B cell (primary cell): ENCODE measurements around the gene PLSCR4. TPM values are rescaled to one million over a fixed set of nuclear protein-coding genes. Genes with fewer than 3 reads are reported as not detected.

Experiments
- ATAC-seq: fragments of 200-7000 bp; cut with Tn5 transposase; one replicate; pipeline ENCODE4 v1.10.0; 2021; ENCODE audit warnings: low read depth, mild to moderate bottlenecking, moderate number of reproducible peaks, moderate library complexity
- CTCF ChIA-PET: fragments of 350-600 bp; sonication (Branson Sonifier 250); formaldehyde crosslinking; loops from one replicate; lab custom pipeline; 2021; ENCODE audit warnings: antibody characterized with exemption, inconsistent platforms; lab: Charles Lee
- POLR2A ChIA-PET: fragments of 350-600 bp; sonication (Branson Sonifier 250); formaldehyde crosslinking; loops from one replicate; lab custom pipeline; 2021; ENCODE audit warnings: antibody characterized with exemption; lab: Charles Lee
- DNase-seq: peaks from one replicate; pipeline ENCODE4 v3.0.0; 2013
- H2AFZ ChIP-seq: 2 replicates; pipeline ENCODE4 v1.6.1; 2012; ENCODE audit warnings: mild to moderate bottlenecking, low read depth, low read length; ENCODE audit not compliant: insufficient read depth, poor library complexity, severe bottlenecking
- H3K27ac ChIP-seq, 2 donors: 1 replicate in 1 of 2; 2 replicates in 1 of 2; pipeline ENCODE4 v1.5.1; 2012 to 2013; ENCODE audit warnings: low read length in 2 of 2, mild to moderate bottlenecking in 2 of 2, moderate library complexity in 1 of 2
- H3K27me3 ChIP-seq, 4 experiments: fragments of 200-600 bp in 1 of 4; sonication (generic) in 1 of 4; replicated peaks in 1 of 4; 1 replicate in 2 of 4; 2 replicates in 2 of 4; pipeline versions ENCODE4 v1.6.1 to v1.7.0; 2013 to 2016; ENCODE audit warnings: low read length in 3 of 4, mild to moderate bottlenecking in 2 of 4, mixed read lengths in 1 of 4, moderate library complexity in 1 of 4; ENCODE audit not compliant: insufficient read depth in 4 of 4, control insufficient read depth in 3 of 4; ENCODE audit errors: control extremely low read depth in 1 of 4
- H3K36me3 ChIP-seq, 2 experiments: replicated peaks in 1 of 2; 1 replicate in 1 of 2; 2 replicates in 1 of 2; pipeline versions ENCODE4 v1.6.1 to v1.7.1; 2013; ENCODE audit warnings: low read length in 1 of 2; ENCODE audit not compliant: insufficient read depth in 2 of 2, control insufficient read depth in 1 of 2; ENCODE audit errors: control extremely low read depth in 1 of 2, extremely low read depth in 1 of 2
- H3K4me1 ChIP-seq, 2 donors: fragments of 200-600 bp in 1 of 2; sonication (generic) in 1 of 2; 1 replicate in 1 of 2; 2 replicates in 1 of 2; pipeline versions ENCODE4 v1.5.1 to v1.6.1; 2013 to 2017; ENCODE audit warnings: low read length in 2 of 2; ENCODE audit not compliant: control insufficient read depth in 2 of 2, insufficient read depth in 2 of 2
- H3K4me2 ChIP-seq: replicated peaks from 2 replicates; pipeline ENCODE3; 2012; ENCODE audit warnings: mild to moderate bottlenecking, low read depth, low read length; ENCODE audit not compliant: poor library complexity, severe bottlenecking
- H3K4me3 ChIP-seq, 5 experiments: fragments of 200-600 bp in 1 of 5; sonication (generic) in 1 of 5; 1 replicate in 3 of 5; 2 replicates in 2 of 5; pipeline versions ENCODE4 v1.5.1 to v1.7.0; 2011 to 2016; ENCODE audit warnings: low read length in 4 of 5, mild to moderate bottlenecking in 4 of 5, low read depth in 2 of 5, control low read depth in 1 of 5, moderate library complexity in 1 of 5; ENCODE audit not compliant: insufficient read depth in 1 of 5; ENCODE audit errors: control extremely low read depth in 1 of 5, extremely low read depth in 1 of 5
- H3K79me2 ChIP-seq: fragments of 200-600 bp; sonication (generic); one replicate; pipeline ENCODE4 v1.6.0; 2016; ENCODE audit warnings: low read length; ENCODE audit not compliant: control insufficient read depth, insufficient read depth
- H3K9ac ChIP-seq: fragments of 200-600 bp; sonication (generic); 2 replicates; pipeline ENCODE4 v1.6.1; 2017; ENCODE audit warnings: mild to moderate bottlenecking, low read length, moderate library complexity
- H3K9me3 ChIP-seq, 3 donors: one replicate each; pipeline versions ENCODE4 v1.6.1 to v1.7.1; 2013; ENCODE audit warnings: low read length in 2 of 3; ENCODE audit not compliant: control insufficient read depth in 2 of 3, insufficient read depth in 1 of 3; ENCODE audit errors: control extremely low read depth in 1 of 3
- H4K20me1 ChIP-seq: 2 replicates; pipeline ENCODE4 v1.6.0; 2012; ENCODE audit warnings: mild to moderate bottlenecking, low read length; ENCODE audit not compliant: insufficient read depth, control insufficient read depth, poor library complexity, severe bottlenecking
- H3K27ac Mint-ChIP-seq: one replicate; pipeline ENCODE4 v1.8.0; 2021; ENCODE audit warnings: mixed read lengths
- H3K27me3 Mint-ChIP-seq: one replicate; pipeline ENCODE4 v1.8.0; 2021; ENCODE audit warnings: mixed read lengths
- H3K4me1 Mint-ChIP-seq: one replicate; pipeline ENCODE4 v1.8.0; 2021; ENCODE audit warnings: mixed read lengths
- H3K4me3 Mint-ChIP-seq: one replicate; pipeline ENCODE4 v1.8.0; 2021; ENCODE audit warnings: mixed read lengths
- H3K9me3 Mint-ChIP-seq: one replicate; pipeline ENCODE4 v1.8.0; 2022; ENCODE audit warnings: mixed read lengths; ENCODE audit not compliant: insufficient read depth
- EZH2 ChIP-seq: IDR thresholded peaks from 2 replicates; pipeline ENCODE4 v1.6.1; 2012; ENCODE audit warnings: borderline replicate concordance, low read depth, mild to moderate bottlenecking, moderate library complexity, low read length; ENCODE audit not compliant: insufficient read depth, poor library complexity, severe bottlenecking
- WGBS: methylation state at CpG from one replicate; pipeline ENCODE4 v1.1.5; 2013; ENCODE audit warnings: missing lambda C conversion rate; ENCODE audit not compliant: insufficient coverage; 5-methylcytosine and 5-hydroxymethylcytosine counted together
- intact Hi-C: fragments of 100-400 bp; cut with micrococcal nuclease; formaldehyde crosslinking; loops from one replicate; pipeline ENCODE4 v1.10.0; 2022
- polyA plus RNA-seq: library from polyadenylated mRNA; depleted of rRNA; stranded (reverse); fragments of >200 nt; gene quantifications from 2 replicates; pipeline ENCODE4 v1.2.3, GENCODE V29; 2012
- total RNA-seq, 2 donors: library from RNA; stranded (reverse); fragments of 120-200 nt in 1 of 2; gene quantifications; 1 replicate in 1 of 2; 2 replicates in 1 of 2; pipeline versions ENCODE4 v1.2.3 to v1.2.4, GENCODE V29; 2013 to 2022
- TF ChIP-seq, protein P1 (sequence below): fragments of 200-600 bp; IDR thresholded peaks from one replicate; pipeline ENCODE4 v1.8.0; 2022; ENCODE audit warnings: antibody characterized with exemption, mild to moderate bottlenecking

Gene PLSCR4
- total and polyA plus RNA-seq, 2 donors (not counting 1 experiment from before 2014, with no cell fraction given), result not detected

GRCh38 chr3:146160321-146160963 is 90.5 kb downstream of the PLSCR4 start:
- CTCF ChIA-PET, result no interaction called here
- H4K20me1 ChIP-seq, result no peaks in the 10 kb centered on the region
- H3K9me3 Mint-ChIP-seq, result no peaks in the 10 kb centered on the region

GRCh38 chr3:146159616-146160320 is 91.1 kb downstream of the PLSCR4 start:
- Histone ChIP-seq H2AFZ (peak overlapping the region; percentile 58), H3K9me3 (no peaks in the 10 kb centered on the region), H4K20me1 (no peaks in the 10 kb centered on the region), H3K4me3 (no peak overlapping the region), H3K4me1 (peaks cover 12 to 16% of the 10 kb centered on the region in 2 donors), H3K4me2 (peak overlapping the region; percentile 66), H3K36me3 (no peaks in the 10 kb centered on the region), H3K79me2 (no peaks in the 10 kb centered on the region), H3K27me3 (peaks cover 0 to 29% (median 18%) of the 10 kb centered on the region in 4 experiments), H3K9ac (no peak overlapping the region), H3K27ac (no peak overlapping the region)
- 11% methylated on average over 4 of the region's 7 CpGs for WGBS
- Mint-ChIP-seq H3K27ac (no peak overlapping the region), H3K27me3 (peaks cover 47% of the 10 kb centered on the region), H3K4me3 (peak overlapping the region; percentile 67), H3K9me3 (no peaks in the 10 kb centered on the region), H3K4me1 (peaks cover 14% of the 10 kb centered on the region)
- TF ChIP-seq EZH2, result no peak
- TF ChIP-seq, protein P1, sequence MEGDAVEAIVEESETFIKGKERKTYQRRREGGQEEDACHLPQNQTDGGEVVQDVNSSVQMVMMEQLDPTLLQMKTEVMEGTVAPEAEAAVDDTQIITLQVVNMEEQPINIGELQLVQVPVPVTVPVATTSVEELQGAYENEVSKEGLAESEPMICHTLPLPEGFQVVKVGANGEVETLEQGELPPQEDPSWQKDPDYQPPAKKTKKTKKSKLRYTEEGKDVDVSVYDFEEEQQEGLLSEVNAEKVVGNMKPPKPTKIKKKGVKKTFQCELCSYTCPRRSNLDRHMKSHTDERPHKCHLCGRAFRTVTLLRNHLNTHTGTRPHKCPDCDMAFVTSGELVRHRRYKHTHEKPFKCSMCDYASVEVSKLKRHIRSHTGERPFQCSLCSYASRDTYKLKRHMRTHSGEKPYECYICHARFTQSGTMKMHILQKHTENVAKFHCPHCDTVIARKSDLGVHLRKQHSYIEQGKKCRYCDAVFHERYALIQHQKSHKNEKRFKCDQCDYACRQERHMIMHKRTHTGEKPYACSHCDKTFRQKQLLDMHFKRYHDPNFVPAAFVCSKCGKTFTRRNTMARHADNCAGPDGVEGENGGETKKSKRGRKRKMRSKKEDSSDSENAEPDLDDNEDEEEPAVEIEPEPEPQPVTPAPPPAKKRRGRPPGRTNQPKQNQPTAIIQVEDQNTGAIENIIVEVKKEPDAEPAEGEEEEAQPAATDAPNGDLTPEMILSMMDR, result no peak
- ChIA-PET CTCF (no interaction called here), POLR2A (no interaction called here)
- intact Hi-C loops, result no loop called here
- ATAC-seq (no peak), DNase-seq (no peak)

More at GRCh38 chr3:146160321-146160963, 90.5 kb downstream of the PLSCR4 start:
- H3K27ac Mint-ChIP-seq, result no peak overlapping the region
- peak overlapping the region; percentile 42 for H3K9ac ChIP-seq
- H3K36me3 ChIP-seq, result no peaks in the 10 kb centered on the region
- TF ChIP-seq, protein P1, result no peak
- H3K4me1 ChIP-seq, result peaks cover 12 to 16% of the 10 kb centered on the region in 2 donors
- H3K27me3 Mint-ChIP-seq, result peaks cover 47% of the 10 kb centered on the region
- peak overlapping the region in 2 of 5 experiments; percentile 33 for H3K4me3 ChIP-seq
- no peaks in the 10 kb centered on the region for H3K9me3 ChIP-seq
- DNase-seq (peak; percentile 4), ATAC-seq (no peak)
- H3K27me3 ChIP-seq, result peaks cover 0 to 29% (median 18%) of the 10 kb centered on the region in 4 experiments
- H3K4me2 ChIP-seq, result peak overlapping the region; percentile 66
- no peak overlapping the region for H3K27ac ChIP-seq
- peak overlapping the region; percentile 58 for H2AFZ ChIP-seq
- intact Hi-C loops, result no loop called here
- no peaks in the 10 kb centered on the region for H3K79me2 ChIP-seq
- WGBS, result 4% methylated on average over 34 of the region's 35 CpGs
- peak overlapping the region; percentile 67 for H3K4me3 Mint-ChIP-seq
- POLR2A ChIA-PET, result no interaction called here
- peaks cover 14% of the 10 kb centered on the region for H3K4me1 Mint-ChIP-seq
